ENCODE data around the gene GOLGA6A. TPM values are rescaled to one million over a fixed set of nuclear protein-coding genes. Genes with fewer than 3 reads are reported as not detected.

Gene GOLGA6A
- polyA plus RNA-seq, 1 experiment: not detected

GRCh38 chr15:74124759-74125158, 42.4 kb upstream of the GOLGA6A start:
- ChIA-PET CTCF (interaction anchor here (0.8 to 6.5 kb wide), 4 partner anchors 17 to 196 kb away, joined by 3 to 86 read pairs (median 36); no protein-coding TSS in a partner anchor), POLR2A (no interaction called here)
- Histone ChIP-seq H3K27me3 (ENCODE audit: control insufficient read depth, insufficient read depth, low read length) (peaks cover 37% of the 10 kb centered on the region), H3K36me3 (ENCODE audit: control insufficient read depth, insufficient read depth, low read length) (no peaks in the 10 kb centered on the region), H3K4me3 (ENCODE audit: low read depth, low read length) (no peak overlapping the region)
- DNase-seq (ENCODE audit: low read depth): no peak
- TF ChIP-seq CTCF (IDR thresholded peaks at IDR 0.05; ENCODE audit: insufficient read depth, low read depth, low read length): no peak

DNA sequence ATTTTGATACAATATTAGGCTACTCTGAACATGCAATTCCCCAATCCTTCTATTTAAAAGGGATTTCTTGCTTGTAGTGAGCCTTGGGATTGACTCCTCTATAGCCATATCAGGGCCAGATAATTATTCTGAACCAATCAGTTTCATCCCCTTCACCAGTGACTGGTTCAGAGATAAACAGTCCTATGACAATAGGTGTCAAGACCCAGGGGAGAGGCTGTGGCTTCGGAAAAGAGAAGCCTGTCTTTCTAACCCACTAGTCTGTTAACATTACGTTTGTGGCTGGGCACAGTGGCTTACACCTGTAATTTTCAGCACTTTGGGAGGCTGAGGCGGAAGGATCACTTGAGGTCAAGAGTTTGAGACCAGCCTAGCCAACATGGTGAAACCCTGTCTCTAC, 41.8 kb upstream of the GOLGA6A start:
- no peak overlapping the region for H3K4me3 ChIP-seq (ENCODE audit: low read depth, low read length)
- peaks cover 34% of the 10 kb centered on the region for H3K27me3 ChIP-seq (ENCODE audit: control insufficient read depth, insufficient read depth, low read length)
- no peaks in the 10 kb centered on the region for H3K36me3 ChIP-seq (ENCODE audit: control insufficient read depth, insufficient read depth, low read length)
- CTCF ChIA-PET: interaction anchor here (1.1 to 5.9 kb wide), 4 partner anchors 151 to 197 kb away, joined by 3 to 61 read pairs (median 9); no protein-coding TSS in a partner anchor
- POLR2A ChIA-PET: no interaction called here
- no peak for TF ChIP-seq CTCF (IDR thresholded peaks at IDR 0.05; ENCODE audit: insufficient read depth, low read depth, low read length)
- DNase-seq (ENCODE audit: low read depth): no peak

GRCh38 chr15:74123658-74124057, 41.3 kb upstream of the GOLGA6A start:
- CTCF ChIA-PET: interaction anchor here (0.6 to 5.9 kb wide), 5 partner anchors 14 to 198 kb away, joined by 3 to 61 read pairs (median 6); no protein-coding TSS in a partner anchor
- no peak for DNase-seq (ENCODE audit: low read depth)

GRCh38 chr15:74123131-74123429, 40.7 kb upstream of the GOLGA6A start:
- CTCF ChIA-PET: interaction anchor here (0.6 to 5.9 kb wide), 6 partner anchors 11 to 199 kb away, joined by 3 to 61 read pairs (median 5); no protein-coding TSS in a partner anchor
- no peak for DNase-seq (ENCODE audit: low read depth)
- no peaks in the 10 kb centered on the region for H3K36me3 ChIP-seq (ENCODE audit: control insufficient read depth, insufficient read depth, low read length)
- H3K4me3 ChIP-seq (ENCODE audit: low read depth, low read length): no peak overlapping the region
- H3K27me3 ChIP-seq (ENCODE audit: control insufficient read depth, insufficient read depth, low read length): peaks cover 25% of the 10 kb centered on the region
- no peak for TF ChIP-seq CTCF (IDR thresholded peaks at IDR 0.05; ENCODE audit: insufficient read depth, low read depth, low read length)
- POLR2A ChIA-PET: no interaction called here

More at GRCh38 chr15:74123658-74124057, 41.3 kb upstream of the GOLGA6A start:
- H3K4me3 ChIP-seq (ENCODE audit: low read depth, low read length): no peak overlapping the region
- POLR2A ChIA-PET: no interaction called here
- H3K36me3 ChIP-seq (ENCODE audit: control insufficient read depth, insufficient read depth, low read length): no peaks in the 10 kb centered on the region
- peaks cover 30% of the 10 kb centered on the region for H3K27me3 ChIP-seq (ENCODE audit: control insufficient read depth, insufficient read depth, low read length)
- no peak for TF ChIP-seq CTCF (IDR thresholded peaks at IDR 0.05; ENCODE audit: insufficient read depth, low read depth, low read length)

DNA sequence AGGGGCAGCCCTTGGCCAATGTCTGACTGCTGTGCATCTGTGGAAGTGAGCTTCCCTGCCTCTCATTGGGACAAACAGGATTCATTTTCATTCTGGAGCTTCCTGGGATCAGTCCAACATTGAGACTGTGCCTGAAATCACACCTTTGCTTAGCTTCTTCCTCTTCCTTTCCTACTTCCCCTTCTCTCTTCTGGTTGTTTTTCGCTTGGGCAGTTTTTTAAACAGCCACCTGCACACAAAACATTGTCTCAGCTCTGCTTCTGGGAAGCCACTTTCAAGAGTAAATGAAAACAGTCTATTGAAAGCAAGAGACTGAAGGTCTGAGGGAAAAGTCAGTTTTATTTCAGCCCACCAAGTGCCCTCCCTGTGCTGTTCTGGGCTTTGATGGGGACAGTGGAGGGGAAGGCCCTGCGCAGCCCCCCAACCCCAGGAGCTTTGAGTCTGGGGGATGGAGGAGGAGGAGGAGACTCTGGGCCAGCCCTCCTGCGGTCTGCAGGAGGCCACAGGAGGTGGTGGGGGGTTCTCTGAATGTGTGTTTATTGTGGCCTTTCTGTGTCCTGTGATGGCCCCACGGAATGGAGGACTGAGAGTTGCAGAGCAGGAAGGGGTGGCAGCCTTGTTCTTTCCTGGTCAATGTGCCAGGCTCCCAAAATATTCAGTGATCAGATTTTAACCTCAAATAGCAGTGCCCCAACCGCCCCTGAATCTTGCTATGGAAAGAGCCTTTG, 40.2 kb upstream of the GOLGA6A start:
- POLR2A ChIA-PET: no interaction called here
- no peak for TF ChIP-seq CTCF (IDR thresholded peaks at IDR 0.05; ENCODE audit: insufficient read depth, low read depth, low read length)
- no peak for DNase-seq (ENCODE audit: low read depth)
- H3K4me3 ChIP-seq (ENCODE audit: low read depth, low read length): no peak overlapping the region
- peaks cover 25% of the 10 kb centered on the region for H3K27me3 ChIP-seq (ENCODE audit: control insufficient read depth, insufficient read depth, low read length)
- CTCF ChIA-PET: interaction anchor here (0.6 to 5.9 kb wide), 7 partner anchors 10 to 214 kb away, joined by 3 to 61 read pairs (median 4); no protein-coding TSS in a partner anchor
- H3K36me3 ChIP-seq (ENCODE audit: control insufficient read depth, insufficient read depth, low read length): no peaks in the 10 kb centered on the region

Data from BJ (cell line).